ENCODE data around the gene OXNAD1. TPM values are rescaled to one million over a fixed set of nuclear protein-coding genes. Genes with fewer than 3 reads are reported as not detected.

Gene OXNAD1
- total RNA-seq, 1 experiment from 2014 or later: 23.7 TPM

GRCh38 chr3:16299746-16300145 is 34.7 kb downstream of the OXNAD1 start:
- no peak overlapping the region for H3K4me3 Mint-ChIP-seq
- Histone ChIP-seq H3K27me3 (ENCODE audit: insufficient read depth, low read length) (no peaks in the 10 kb centered on the region), H2BK5ac (ENCODE audit: insufficient read length, low read length) (no peak overlapping the region), H4K91ac (ENCODE audit: insufficient read length, low read depth, low read length) (no peak overlapping the region), H3K18ac (ENCODE audit: insufficient read length, low read depth, low read length) (no peak overlapping the region), H2BK20ac (ENCODE audit: low read depth, low read length, poor library complexity, severe bottlenecking) (no peak overlapping the region), H3K23me2 (ENCODE audit: insufficient read length, low read depth, low read length, poor library complexity, severe bottlenecking) (no peaks in the 10 kb centered on the region), H3K4me2 (ENCODE audit: insufficient read depth, insufficient read length, low read length) (no peak overlapping the region), H2BK12ac (ENCODE audit: insufficient read length, low read depth, low read length) (no peak overlapping the region), H3K56ac (ENCODE audit: insufficient read length, low read depth, low read length) (no peak overlapping the region), H3K9me3 (ENCODE audit: control insufficient read depth, low read depth, low read length) (no peaks in the 10 kb centered on the region), H4K5ac (ENCODE audit: insufficient read length, low read depth, low read length) (no peak overlapping the region), H3K27ac (ENCODE audit: insufficient read length, low read depth, low read length) (no peak overlapping the region), H2AFZ (ENCODE audit: low read length) (no peak overlapping the region), H3K23ac (ENCODE audit: insufficient read length, low read depth, low read length) (no peak overlapping the region), H3T11ph (ENCODE audit: low read length) (no peak overlapping the region), H2AK5ac (ENCODE audit: insufficient read length, low read length) (no peak overlapping the region), H3K4ac (ENCODE audit: low read depth, low read length) (no peak overlapping the region), H2BK15ac (ENCODE audit: low read depth, low read length) (no peak overlapping the region), H3K79me2 (ENCODE audit: insufficient read depth, low read length) (no peaks in the 10 kb centered on the region), H3K9ac (ENCODE audit: extremely low read depth, insufficient read length, low read length) (no peak overlapping the region), H4K20me1 (ENCODE audit: control insufficient read depth, insufficient read depth, insufficient read length) (no peaks in the 10 kb centered on the region), H3K79me1 (ENCODE audit: insufficient read depth, low read depth, low read length, poor library complexity, severe bottlenecking) (no peaks in the 10 kb centered on the region), H3K14ac (ENCODE audit: insufficient read depth, low read length) (no peak overlapping the region), H2BK120ac (ENCODE audit: low read depth, low read length, poor library complexity, severe bottlenecking) (no peak overlapping the region), H4K8ac (replicated peaks; ENCODE audit: insufficient read length, low read depth, low read length) (no peak overlapping the region), H3K4me1 (ENCODE audit: insufficient read depth, low read length) (peaks cover 20% of the 10 kb centered on the region; the same call in 1 of the 2 replicates)
- H3K27me3 Mint-ChIP-seq (ENCODE audit: low read depth): no peaks in the 10 kb centered on the region
- H3K9me3 Mint-ChIP-seq: peaks cover 0 to 6% of the 10 kb centered on the region in 2 experiments; a peak in 4 of 5 replicates
- H3K36me3 Mint-ChIP-seq (ENCODE audit: insufficient read depth in 1 of 3, low read depth in 3 of 3): peaks cover 37 to 45% (median 40%) of the 10 kb centered on the region in 3 experiments
- no peak overlapping the region for H3K27ac Mint-ChIP-seq
- DNase-seq: no peak
- H3K4me1 Mint-ChIP-seq: peaks cover 35 to 36% of the 10 kb centered on the region in 2 experiments
- TF ChIP-seq CTCF (conservative IDR thresholded peaks at IDR 0.05): no peak
- no CpG with 5 or more reads among the region's 3 CpGs for WGBS (ENCODE audit: extremely low coverage, insufficient read length, low lambda C conversion rate)
